ENCODE results near the gene FKBP2.
A peak's percentile ranks its signal among the peaks of the same experiment; 100 is the strongest.

The FKBP2 gene

GRCh38 chr11:64265176-64266160 lies 24.6 kb downstream of the FKBP2 start:
- DNase-seq = no peak

GRCh38 chr11:64266339-64266738 lies 25.4 kb downstream of the FKBP2 start:
- no peak for DNase-seq

DNA sequence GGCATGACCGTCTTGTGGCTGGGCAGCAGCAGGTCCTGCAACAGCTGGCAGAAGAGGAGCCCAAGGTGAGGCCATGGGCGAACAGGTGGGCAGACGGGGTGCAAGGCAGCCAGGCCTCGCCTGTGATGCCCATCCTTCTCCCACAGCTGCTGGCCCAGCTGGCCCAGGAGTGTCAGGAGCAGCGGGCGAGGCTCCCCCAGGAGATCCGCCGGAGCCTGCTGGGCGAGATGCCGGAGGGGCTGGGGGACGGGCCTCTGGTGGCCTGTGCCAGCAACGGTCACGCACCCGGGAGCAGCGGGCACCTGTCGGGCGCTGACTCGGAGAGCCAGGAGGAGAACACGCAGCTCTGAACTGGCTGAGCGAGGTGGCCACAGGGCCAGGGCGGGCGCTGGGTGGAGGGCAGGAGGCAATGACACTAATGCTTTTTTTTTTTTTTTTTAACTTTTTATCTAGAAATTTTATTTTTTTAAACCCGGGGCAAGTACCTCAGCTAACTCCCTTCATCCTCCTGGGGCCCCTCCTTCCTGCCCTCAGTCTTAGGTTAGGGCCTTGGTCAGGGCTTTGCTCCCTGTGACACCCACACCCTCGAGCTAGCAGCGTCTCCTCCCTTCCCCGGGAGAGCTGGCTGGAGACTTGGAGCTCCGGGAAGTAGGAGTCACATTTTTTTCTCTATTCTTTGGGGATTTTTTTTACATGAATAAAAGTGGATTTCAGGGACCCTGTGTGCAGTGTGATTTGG lies 26.5 kb downstream of the FKBP2 start:
- DNase-seq = no peak

DNA sequence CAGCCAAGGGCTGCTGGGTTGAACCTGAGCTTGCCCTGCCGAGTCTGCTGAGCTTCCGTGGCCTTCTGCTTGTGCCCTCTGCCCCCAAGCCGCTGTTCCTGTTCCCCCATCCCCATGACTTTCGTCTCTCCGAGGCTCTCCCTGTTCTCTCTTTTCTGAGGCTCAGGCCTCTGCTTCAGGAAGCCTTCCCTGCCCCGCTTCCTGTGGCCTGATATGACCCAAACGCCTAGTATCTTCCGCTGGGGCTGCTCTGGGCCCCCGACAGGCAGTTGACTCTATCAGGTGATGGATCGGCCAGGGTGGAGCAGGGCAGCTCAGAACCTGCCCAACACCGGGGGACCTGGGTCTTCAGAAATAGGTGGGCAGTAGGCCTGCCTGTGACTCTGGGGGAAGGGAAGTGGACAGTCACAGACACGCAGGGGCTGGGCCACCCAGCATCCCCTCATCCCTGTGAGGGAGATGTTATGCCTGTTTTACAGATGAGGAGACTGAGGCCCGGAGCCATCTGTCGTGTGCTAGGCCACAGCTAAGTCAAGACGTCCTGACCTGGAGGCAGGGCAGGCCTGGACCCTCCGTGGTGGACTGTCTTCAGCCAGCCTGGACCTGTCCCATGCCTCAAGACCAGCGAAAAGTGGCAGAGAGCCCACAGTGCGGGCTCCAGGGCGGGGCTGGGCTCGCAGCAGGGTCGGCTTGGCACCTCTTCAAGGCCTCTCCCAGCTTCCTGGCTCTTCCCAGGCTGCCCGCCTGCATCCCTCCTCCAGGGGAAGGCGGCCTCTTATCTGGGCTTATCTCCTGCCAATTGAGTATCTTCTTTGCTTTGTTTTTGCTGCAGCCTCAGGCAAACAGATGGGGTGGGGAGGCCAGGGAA lies 27.4 kb downstream of the FKBP2 start:
- peak in 1 of 2 experiments; percentile 68 for DNase-seq

- no peak for DNase-seq
Observed at GRCh38 chr11:64268893-64269539, 28.1 kb downstream of the FKBP2 start.

GRCh38 chr11:64269540-64270220 lies 28.8 kb downstream of the FKBP2 start:
- DNase-seq = peak; percentile 100

DNA sequence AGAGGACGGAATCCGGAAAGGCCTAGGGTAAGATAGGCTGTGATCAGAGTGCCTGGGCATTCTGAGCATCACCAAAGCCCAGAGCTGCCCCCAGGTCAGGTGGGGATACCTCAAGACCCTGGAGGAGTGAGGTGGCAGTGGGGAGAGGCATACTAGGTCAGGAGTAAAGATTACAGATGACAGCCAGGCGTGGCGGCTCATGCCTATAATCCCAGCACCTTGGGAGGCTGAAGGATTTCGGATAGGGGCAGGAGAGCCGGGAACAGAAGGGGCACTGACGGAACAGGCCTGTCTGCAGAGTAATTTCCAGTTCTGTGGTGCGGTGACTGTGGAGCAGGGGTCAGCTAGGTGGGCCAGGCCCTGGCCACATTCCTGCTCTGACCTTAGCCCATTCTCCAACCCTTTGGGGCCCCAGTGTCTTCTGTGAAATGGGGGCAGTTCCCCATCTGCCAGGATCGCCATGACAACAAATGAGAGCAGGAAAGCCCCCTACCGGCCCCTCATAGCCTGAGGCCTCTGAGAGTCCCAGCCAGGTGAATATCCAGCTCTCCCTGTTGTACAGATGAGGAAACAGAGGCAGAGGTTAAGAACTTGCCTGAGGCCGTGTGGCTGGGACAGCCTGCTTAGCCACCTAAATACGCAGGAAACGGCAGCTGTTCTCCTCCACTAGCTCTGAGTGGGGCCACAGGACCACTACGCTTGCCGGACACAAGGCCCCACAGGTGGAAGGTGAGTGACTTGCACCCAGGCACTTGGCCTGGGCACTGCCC lies 34.3 kb downstream of the FKBP2 start:
- no peak for DNase-seq

DNA sequence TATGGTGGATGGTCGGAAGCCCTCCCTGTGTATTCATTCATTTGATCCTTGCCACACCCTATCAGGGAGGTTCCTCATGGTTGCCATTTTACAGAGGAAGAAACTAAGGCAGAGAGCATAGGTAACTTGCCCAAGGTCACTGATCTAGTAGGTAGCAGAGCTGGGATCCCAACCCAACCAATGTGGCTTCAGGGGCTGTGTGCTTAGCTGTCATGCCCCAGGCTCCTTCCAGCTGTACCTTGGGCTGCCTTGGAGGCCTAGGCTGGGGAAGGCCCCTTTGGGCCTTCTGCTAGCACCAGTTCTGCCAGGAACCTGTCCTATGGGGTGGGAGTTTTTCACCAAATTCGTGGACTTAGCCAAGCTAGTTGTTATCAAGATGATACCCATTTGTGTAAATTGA lies 34.9 kb downstream of the FKBP2 start:
- DNase-seq = no peak

GRCh38 chr11:64276653-64277431 lies 35.9 kb downstream of the FKBP2 start:
- no peak for DNase-seq

DNA sequence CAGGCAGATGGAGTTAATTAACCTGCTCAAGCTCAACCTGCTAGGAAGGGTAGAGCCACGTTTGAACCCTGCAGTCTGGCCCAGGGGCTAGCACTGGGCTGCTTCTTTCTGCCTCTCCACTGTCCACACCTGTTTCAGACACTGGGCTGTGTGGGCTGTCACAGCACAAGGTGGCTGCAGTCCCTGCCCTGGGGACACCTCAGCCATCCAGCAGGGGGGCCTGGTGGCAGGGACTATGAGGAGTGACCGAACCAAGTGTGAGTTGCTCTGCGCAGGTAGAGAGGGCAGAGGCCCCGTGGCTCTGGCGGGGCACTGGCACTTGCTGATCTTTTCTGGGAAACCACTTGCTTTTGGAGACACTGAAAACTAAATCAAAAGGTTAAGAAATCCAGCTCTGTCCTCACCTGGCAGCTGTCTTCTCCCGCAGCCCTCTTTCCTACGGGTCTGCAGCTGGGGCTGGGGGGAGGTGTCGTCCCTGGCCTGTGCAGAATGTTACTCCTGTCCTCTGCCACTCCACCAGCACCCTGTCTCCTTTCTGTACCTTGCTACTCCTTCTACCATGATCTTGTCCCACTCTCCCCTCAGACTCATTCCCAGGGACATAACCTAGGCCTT lies 37.8 kb downstream of the FKBP2 start:
- no peak for DNase-seq

GRCh38 chr11:64281957-64282770 lies 41.3 kb downstream of the FKBP2 start:
- DNase-seq = no peak

GRCh38 chr11:64283092-64283491 lies 42.2 kb downstream of the FKBP2 start:
- no peak for DNase-seq

DNA sequence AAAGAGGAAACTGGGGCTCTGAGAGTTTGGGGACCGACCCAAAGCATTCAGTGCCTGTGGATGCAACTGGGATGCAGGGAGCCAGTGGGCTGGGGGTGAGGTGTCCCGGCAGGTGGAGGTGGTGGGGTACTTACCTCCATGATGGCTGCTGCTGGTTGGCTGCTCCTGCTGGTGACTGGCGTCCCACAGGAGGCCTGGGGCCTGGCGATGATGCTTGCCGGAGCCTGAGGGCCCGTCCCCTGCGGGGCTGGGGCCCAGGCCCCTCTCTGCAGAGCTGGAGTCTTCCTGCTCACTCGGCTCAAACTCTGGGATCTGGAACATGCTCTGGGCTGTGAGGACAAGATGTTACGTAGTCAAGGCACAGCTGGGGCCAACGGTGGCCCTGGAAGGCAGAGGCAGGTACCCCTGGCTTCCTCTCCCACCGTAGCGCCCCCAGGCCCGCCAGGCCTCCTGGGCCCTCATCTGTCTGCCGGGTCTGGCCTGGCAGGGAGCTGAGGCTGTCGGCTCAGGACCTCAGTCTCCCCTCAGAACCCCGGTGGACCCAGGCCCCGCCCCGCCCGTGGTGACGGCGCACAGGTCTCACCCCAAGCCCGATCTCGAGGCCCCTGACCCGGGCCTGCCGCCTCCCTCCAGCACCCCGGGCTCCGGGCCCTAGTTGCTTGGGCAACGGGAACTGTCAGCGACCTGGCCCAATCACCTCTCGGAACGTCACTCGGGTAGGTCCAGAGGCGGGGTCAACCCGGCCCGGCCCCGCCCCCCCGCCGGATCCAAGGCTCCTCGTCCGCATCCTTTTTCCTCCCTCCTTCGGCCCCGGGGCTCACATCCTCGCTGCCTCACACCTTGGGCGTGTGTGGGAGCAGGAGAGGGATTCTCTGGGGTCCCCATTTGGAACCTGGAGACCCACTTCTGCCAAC lies 43.4 kb downstream of the FKBP2 start, which contains the start of gene BAD:
BAD (minus strand) TSS at position 618 of the 914 bp plus-strand sequence; CDS start at position 321, 297 bp downstream.
- peak; percentile 89 to 97 for DNase-seq

DNA sequence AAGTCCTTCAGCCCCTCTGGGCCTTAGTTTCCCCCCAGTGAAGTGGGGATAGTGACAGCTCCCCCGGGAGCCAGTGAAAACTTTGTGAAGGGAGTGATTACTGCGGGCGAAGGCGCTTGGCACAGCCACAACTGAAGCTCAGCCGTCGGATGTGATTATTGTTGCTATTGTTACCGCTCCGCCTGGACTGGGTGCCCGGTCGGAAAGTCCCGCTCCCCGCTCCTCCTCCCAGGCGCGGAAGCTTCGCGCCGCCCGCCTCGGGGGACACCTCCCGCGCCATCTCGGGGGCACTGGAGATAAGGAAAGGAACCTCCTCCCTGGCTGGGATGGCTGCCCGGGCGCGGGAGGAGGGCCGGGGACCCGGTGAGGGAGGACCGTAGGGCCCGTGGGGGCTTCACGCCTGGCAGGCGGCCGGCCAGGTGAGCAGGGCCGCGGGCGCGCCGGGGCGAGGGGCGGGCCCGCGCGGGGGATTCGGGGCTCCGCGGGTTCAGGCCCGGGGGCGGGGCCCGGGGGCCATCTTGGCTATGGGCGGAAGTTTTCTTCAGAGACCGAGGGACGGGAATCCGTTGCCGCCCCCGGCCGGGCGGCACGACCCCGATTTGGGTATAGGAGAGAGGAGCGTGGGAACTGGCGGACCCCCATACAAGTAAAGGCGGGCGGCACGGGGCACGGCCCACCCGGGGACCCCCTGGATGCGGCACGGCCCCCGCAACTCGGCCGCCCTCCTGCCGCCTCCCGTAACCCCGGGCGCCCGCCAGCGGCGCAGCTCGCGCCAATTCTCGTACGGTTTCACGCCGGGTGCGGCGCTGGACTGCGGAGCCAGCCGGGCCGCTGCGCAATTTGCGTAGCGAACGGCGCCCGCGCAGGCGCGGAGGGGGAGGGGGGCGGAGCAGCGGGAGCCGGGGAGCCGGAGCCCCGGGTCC lies 44.3 kb downstream of the FKBP2 start, which contains the start of gene GPR137:
GPR137 (plus strand) TSS at position 887 of the 923 bp plus-strand sequence. CDS start 677 bp downstream, outside the sequence.
- peak; percentile 85 to 89 for DNase-seq

- peak in 1 of 2 experiments; percentile 31 for DNase-seq
Observed at GRCh38 chr11:64285885-64286800, 45.2 kb downstream of the FKBP2 start.

Data from NCI-H446 (cell line).